Endodermal cell (in vitro differentiated cells): ENCODE measurements around the gene CXCL17. TPM values are rescaled to one million over a fixed set of nuclear protein-coding genes. Genes with fewer than 3 reads are reported as not detected.
A peak's percentile ranks its signal among the peaks of the same experiment; 100 is the strongest.
"Not testable (repeated sequence)": the region's sequence is repeated elsewhere in the genome, so short reads cannot be mapped to it uniquely, and the experiment has no call there.

Source experiments
- DNase-seq: peaks from one replicate; pipeline ENCODE4 v3.0.0-alpha.2; 2017
- H3K27ac ChIP-seq: 2 replicates; pipeline ENCODE4 v1.5.1; 2013; ENCODE audit warnings: mild to moderate bottlenecking, low read depth, low read length, moderate library complexity
- H3K27me3 ChIP-seq: 2 replicates; pipeline ENCODE4 v1.6.1; 2013; ENCODE audit warnings: mild to moderate bottlenecking, low read length, moderate library complexity; ENCODE audit not compliant: insufficient read depth, control insufficient read depth, poor library complexity, severe bottlenecking
- H3K36me3 ChIP-seq: 2 replicates; pipeline ENCODE4 v1.7.0; 2013; ENCODE audit warnings: mild to moderate bottlenecking, low read length, moderate library complexity; ENCODE audit not compliant: control insufficient read depth, insufficient read depth
- H3K4me1 ChIP-seq: one replicate; pipeline ENCODE4 v1.7.0; 2013; ENCODE audit warnings: low read length; ENCODE audit not compliant: control insufficient read depth, insufficient read depth
- H3K4me3 ChIP-seq: 2 replicates; pipeline ENCODE4 v1.5.1; 2013; ENCODE audit warnings: mild to moderate bottlenecking, low read length, moderate library complexity
- H3K9ac ChIP-seq: 2 replicates; pipeline ENCODE4 v1.6.1; 2013; ENCODE audit warnings: mild to moderate bottlenecking, low read length, moderate library complexity; ENCODE audit not compliant: poor library complexity, severe bottlenecking; ENCODE audit errors: extremely low read depth
- H3K9me3 ChIP-seq: 2 replicates; pipeline ENCODE4 v1.6.1; 2013; ENCODE audit warnings: mild to moderate bottlenecking, low read length, moderate library complexity; ENCODE audit not compliant: control insufficient read depth
- H3K27ac Mint-ChIP-seq: 2 replicates; pipeline ENCODE4 v1.8.0; 2020; ENCODE audit warnings: mixed read lengths
- H3K27me3 Mint-ChIP-seq: 2 replicates; pipeline ENCODE4 v1.8.0; 2021; ENCODE audit warnings: mild to moderate bottlenecking, mixed read lengths; ENCODE audit not compliant: insufficient read depth
- H3K36me3 Mint-ChIP-seq: 2 replicates; pipeline ENCODE4 v1.8.0; 2020; ENCODE audit warnings: low read depth, mixed read lengths
- H3K4me1 Mint-ChIP-seq: 2 replicates; pipeline ENCODE4 v1.8.0; 2020; ENCODE audit warnings: mixed read lengths
- H3K4me3 Mint-ChIP-seq: 2 replicates; pipeline ENCODE4 v1.8.0; 2020; ENCODE audit warnings: mild to moderate bottlenecking, moderate library complexity, mixed read lengths
- H3K9me3 Mint-ChIP-seq: 2 replicates; pipeline ENCODE4 v1.8.0; 2020; ENCODE audit warnings: mild to moderate bottlenecking, mixed read lengths
- CTCF ChIP-seq: fragments of 200-600 bp; sonication (generic); conservative IDR thresholded peaks from 2 replicates; pipeline ENCODE4 v1.5.0; 2021; ENCODE audit warnings: antibody characterized with exemption, mild to moderate bottlenecking
- WGBS, 2 experiments: methylation state at CpG; one replicate each; pipeline versions ENCODE4 v1.1.5 to v1.1.7; 2013; ENCODE audit warnings: missing lambda C conversion rate in 2 of 2, mixed read lengths in 1 of 2; ENCODE audit not compliant: insufficient coverage in 1 of 2, insufficient read length in 1 of 2; 5-methylcytosine and 5-hydroxymethylcytosine counted together
- total RNA-seq, 2 donors: library from RNA; stranded (reverse); fragmentation: NEBNext Ultra II Directional in 1 of 2; extraction: Animal tissue kit (Norgen Biotek cat#: 25700) in 1 of 2; gene quantifications; 2 replicates in 1 of 2; 3 replicates in 1 of 2; pipeline ENCODE4 v1.2.1, GENCODE V29; 2021

Gene CXCL17
- total RNA-seq, 2 donors from 2014 or later, result 0.37 TPM; not detected in 1

GRCh38 chr19:42452590-42452989 lies 9.8 kb upstream of the CXCL17 start:
- no peak overlapping the region for H3K27ac ChIP-seq
- Mint-ChIP-seq H3K9me3 (no peaks in the 10 kb centered on the region), H3K27me3 (no peaks in the 10 kb centered on the region), H3K36me3 (no peaks in the 10 kb centered on the region), H3K4me3 (no peak overlapping the region), H3K4me1 (peaks cover 11% of the 10 kb centered on the region), H3K27ac (no peak overlapping the region)
- H3K27me3 ChIP-seq, result no peaks in the 10 kb centered on the region
- WGBS, 2 experiments, result 45 to 58% methylated on average over 2 to 3 of the region's 4 CpGs
- H3K4me1 ChIP-seq, result peaks cover 6% of the 10 kb centered on the region
- TF ChIP-seq CTCF, result no peak
- no peak overlapping the region for H3K4me3 ChIP-seq
- DNase-seq, result no peak
- H3K9me3 ChIP-seq, result no peaks in the 10 kb centered on the region
- H3K36me3 ChIP-seq, result no peaks in the 10 kb centered on the region
- no peak overlapping the region for H3K9ac ChIP-seq

GRCh38 chr19:42450314-42450934 lies 7.7 kb upstream of the CXCL17 start:
- Mint-ChIP-seq H3K9me3 (no peaks in the 10 kb centered on the region), H3K27me3 (no peaks in the 10 kb centered on the region), H3K27ac (no peak overlapping the region), H3K36me3 (no peaks in the 10 kb centered on the region), H3K4me3 (no peak overlapping the region), H3K4me1 (peaks cover 8% of the 10 kb centered on the region)
- H3K27ac ChIP-seq, result no peak overlapping the region
- TF ChIP-seq CTCF, result peak; percentile 95
- no peak overlapping the region for H3K9ac ChIP-seq
- no peaks in the 10 kb centered on the region for H3K36me3 ChIP-seq
- no peaks in the 10 kb centered on the region for H3K27me3 ChIP-seq
- no peak overlapping the region for H3K4me3 ChIP-seq
- H3K4me1 ChIP-seq, result peaks cover 7% of the 10 kb centered on the region
- DNase-seq, result peak; percentile 87
- H3K9me3 ChIP-seq, result no peaks in the 10 kb centered on the region
- WGBS, 2 experiments, result 0 to 4% methylated on average over 1 to 3 of the region's 3 CpGs

- H3K36me3 ChIP-seq, H3K36me3 Mint-ChIP-seq, H3K4me3 Mint-ChIP-seq, H3K27me3 ChIP-seq, H3K27ac Mint-ChIP-seq, H3K4me3 ChIP-seq, H3K9me3 Mint-ChIP-seq, H3K27ac ChIP-seq, H3K9ac ChIP-seq, H3K9me3 ChIP-seq, DNase-seq, H3K27me3 Mint-ChIP-seq: not testable (repeated sequence)
- peaks cover 28% of the 10 kb centered on the region for H3K4me1 Mint-ChIP-seq
- peaks cover 14% of the 10 kb centered on the region for H3K4me1 ChIP-seq
- WGBS, 2 experiments, result 75 to 87% methylated on average over 5 of the region's 5 CpGs
Measured at GRCh38 chr19:42448306-42448705, 5.6 kb upstream of the CXCL17 start.

- Mint-ChIP-seq H3K4me3 (no peak overlapping the region), H3K9me3 (no peaks in the 10 kb centered on the region), H3K27me3 (peaks cover 4% of the 10 kb centered on the region), H3K36me3 (no peaks in the 10 kb centered on the region), H3K27ac (no peak overlapping the region), H3K4me1 (peaks cover 44% of the 10 kb centered on the region)
- Histone ChIP-seq H3K36me3 (no peaks in the 10 kb centered on the region), H3K9me3 (no peaks in the 10 kb centered on the region), H3K27ac (no peak overlapping the region), H3K4me1 (peaks cover 23% of the 10 kb centered on the region), H3K4me3 (no peak overlapping the region), H3K9ac (no peak overlapping the region), H3K27me3 (no peaks in the 10 kb centered on the region)
- 93% methylated on average over 3 to 7 of the region's 7 CpGs for WGBS, 2 experiments
- no peak for DNase-seq
- TF ChIP-seq CTCF, result no peak
Measured at GRCh38 chr19:42445948-42446347, 3.2 kb upstream of the CXCL17 start.
